SW480 (cell line): ENCODE results near the gene POLR2L.

Source experiments
- DNase-seq: peaks from one replicate; pipeline ENCODE4 v3.0.0-alpha.2; 2016; ENCODE audit warnings: low spot score

Gene POLR2L

DNA sequence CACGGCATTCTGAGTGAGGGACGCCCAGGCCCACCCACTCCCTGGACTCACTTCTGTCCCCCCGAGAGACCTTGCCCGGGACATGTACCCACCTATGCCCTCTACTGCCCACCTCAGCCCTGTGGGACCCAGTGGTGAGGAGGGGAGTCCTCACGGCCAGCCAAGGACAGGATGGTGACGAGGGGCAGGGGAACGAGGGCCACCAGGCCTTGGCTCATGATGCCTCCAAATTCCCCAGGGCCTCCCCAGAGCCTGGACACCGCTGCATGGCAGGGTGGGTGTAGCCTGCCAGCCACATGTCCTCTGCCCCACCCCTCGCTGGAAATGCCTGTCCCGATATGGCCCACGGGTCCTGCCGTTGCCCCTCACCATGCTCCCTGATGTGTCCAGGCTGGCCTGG lies 26.5 kb upstream of the POLR2L start:
- DNase-seq: no peak

DNA sequence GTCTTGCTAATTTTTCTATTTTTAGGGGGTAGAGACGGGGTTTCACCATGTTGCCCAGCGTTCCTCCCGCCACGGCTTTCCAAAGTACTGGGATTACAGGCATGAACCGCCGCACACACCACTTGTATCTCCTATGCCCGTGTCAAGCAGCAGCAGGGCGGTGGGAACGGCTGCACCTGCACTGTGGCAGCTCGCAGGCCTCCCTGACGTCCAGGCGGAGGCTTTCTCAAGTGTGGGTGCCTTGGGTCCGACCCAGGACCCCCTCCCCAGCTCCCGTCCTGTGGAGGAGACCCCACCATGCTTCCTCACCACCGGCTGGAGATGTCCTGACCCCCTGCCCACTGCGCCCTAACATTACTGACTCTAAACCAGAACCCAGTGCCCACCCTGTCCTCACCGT lies 26.1 kb upstream of the POLR2L start:
- DNase-seq: no peak

DNA sequence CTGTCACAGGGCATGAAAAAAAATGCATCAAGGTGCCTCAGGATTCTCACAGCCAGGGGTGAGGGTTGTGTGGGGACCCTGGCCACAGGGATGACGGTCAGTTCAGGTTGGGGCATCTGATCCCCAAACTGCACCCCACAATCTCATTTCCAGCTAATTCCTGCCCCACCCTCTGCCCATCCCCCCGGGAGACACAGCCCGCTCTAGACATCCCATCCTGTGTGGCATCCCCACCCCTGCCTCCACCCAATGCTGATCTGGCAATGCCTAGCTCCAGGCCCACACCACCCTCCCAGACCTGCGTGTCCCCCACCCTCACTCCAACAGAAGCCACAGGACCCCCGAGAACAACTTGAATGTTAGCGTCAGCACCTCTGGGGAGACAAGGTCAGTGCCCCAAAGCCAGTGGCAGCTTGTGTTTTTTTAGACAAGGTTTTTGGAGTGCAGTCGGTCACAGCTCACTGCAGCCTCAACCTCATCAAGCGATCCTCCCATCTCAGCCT lies 25.6 kb upstream of the POLR2L start:
- DNase-seq: no peak

DNA sequence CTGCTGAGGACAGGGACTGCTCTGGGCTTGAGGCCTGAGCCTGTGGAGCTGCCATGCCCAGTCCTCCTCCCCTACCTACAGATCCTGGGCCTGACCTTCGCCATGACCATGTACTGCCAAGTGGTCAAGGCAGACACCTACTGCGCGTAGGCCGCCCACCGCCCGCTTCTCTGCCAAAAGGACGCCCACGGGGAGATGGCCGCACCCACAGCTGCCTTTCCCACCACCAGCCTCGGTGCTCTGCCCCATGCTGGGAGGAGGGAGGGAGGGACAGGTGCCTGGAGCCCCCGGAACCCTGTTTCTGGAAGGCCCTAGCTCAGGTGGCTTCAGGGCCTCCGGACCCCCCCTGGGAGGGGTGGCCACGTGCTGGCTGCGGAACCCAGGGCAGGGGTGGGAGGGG lies 24.2 kb upstream of the POLR2L start:
- DNase-seq: no peak

DNA sequence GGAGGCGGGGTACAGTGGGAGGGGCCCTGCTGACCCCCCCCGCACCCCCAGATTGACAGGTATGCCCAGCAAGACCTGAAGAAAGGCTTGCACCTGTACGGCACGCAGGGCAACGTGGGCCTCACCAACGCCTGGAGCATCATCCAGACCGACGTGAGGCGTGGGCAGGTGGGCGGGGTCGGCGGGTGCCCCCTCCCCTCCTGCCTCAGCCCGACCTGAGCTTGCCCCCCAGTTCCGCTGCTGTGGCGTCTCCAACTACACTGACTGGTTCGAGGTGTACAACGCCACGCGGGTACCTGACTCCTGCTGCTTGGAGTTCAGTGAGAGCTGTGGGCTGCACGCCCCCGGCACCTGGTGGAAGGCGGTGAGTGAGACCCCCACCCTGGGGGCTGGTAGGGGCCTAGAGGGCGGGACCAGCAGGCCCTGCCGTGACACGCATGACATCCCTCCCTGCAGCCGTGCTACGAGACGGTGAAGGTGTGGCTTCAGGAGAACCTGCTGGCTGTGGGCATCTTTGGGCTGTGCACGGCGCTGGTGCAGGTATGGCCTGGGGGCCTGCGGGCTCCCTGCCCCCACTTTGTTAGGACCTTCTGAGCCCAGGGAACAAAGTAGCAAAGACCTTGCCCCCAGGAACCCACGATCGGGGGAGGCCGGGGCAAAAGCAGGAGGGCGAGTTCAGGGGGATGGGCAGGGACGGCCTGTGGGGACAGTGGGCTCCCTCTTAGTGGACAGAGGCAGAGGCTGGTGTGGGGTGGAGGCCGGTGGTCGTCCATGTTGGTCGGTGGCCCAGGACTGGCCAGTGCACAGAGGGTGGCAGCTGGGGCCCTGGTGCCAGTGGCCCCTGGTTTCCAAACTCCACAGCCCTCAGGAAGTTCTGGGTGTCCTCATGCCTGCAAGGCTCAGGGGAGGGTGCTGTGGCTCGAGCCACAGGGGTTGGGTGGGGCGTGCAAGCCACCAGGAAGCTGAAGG lies 23.4 kb upstream of the POLR2L start:
- DNase-seq: no peak

DNA sequence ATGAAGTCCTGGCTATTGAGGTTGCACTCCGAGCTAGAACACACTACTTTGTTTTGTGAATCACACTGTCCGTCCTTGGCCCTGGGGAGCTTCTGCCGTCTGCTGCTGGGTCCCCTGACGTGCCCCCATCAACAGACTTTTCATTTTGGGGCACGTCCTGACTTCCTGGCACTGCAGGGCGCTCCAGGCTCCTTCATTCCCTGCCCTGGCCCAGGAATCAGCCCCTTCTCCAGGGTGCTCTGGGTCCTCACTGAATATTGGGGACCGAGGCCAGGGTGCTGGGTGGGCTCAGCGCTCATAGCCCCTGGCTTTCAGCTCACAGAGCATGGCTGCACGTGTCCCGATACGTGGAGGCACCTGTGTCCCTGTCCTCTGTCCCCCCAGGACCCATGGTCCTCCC lies 22.6 kb upstream of the POLR2L start:
- DNase-seq: no peak

DNA sequence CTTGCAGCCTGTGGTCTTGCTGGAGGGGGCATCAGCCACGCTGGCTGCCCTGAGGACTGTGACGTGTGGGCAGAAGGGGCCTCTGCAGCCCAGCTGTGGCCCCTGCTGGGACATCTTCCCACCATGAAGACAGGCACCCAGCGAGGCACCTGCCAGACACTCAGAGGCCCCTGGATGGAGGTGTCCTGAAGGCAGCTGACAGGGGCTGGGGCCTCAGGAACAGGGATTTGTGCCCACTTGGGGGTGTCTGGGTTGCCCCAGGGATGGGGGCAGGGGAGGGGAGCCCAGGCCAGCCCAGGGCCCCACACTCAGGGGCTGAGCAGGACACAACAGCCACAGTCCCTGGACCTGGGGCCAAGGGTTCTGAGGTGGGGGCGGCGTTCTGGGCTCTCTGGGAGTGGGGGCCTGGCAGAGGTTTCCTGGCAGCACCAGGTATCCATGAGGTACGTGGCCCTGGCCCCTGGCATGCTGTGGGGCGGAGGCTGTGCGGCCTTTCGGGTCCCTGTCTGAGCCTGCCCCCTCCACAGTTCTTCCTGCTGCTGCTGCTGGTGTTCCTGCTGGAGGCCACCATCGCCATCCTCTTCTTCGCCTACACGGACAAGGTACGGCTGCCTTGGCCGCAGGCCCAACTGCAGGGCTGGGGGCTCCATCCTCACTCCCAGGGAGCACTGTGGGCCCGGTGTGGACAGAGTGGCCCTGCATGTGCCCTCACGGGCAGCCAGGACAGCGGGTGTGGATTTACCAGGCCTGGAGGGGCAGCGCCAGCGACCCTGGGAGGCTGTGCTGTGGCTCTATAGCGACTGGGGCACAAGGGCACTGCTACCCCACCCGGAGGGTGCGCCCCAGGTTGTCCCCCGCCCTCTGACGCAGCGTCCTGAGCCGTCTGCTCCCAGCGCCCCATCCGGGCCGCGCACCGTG lies 21.8 kb upstream of the POLR2L start:
- no peak for DNase-seq

DNA sequence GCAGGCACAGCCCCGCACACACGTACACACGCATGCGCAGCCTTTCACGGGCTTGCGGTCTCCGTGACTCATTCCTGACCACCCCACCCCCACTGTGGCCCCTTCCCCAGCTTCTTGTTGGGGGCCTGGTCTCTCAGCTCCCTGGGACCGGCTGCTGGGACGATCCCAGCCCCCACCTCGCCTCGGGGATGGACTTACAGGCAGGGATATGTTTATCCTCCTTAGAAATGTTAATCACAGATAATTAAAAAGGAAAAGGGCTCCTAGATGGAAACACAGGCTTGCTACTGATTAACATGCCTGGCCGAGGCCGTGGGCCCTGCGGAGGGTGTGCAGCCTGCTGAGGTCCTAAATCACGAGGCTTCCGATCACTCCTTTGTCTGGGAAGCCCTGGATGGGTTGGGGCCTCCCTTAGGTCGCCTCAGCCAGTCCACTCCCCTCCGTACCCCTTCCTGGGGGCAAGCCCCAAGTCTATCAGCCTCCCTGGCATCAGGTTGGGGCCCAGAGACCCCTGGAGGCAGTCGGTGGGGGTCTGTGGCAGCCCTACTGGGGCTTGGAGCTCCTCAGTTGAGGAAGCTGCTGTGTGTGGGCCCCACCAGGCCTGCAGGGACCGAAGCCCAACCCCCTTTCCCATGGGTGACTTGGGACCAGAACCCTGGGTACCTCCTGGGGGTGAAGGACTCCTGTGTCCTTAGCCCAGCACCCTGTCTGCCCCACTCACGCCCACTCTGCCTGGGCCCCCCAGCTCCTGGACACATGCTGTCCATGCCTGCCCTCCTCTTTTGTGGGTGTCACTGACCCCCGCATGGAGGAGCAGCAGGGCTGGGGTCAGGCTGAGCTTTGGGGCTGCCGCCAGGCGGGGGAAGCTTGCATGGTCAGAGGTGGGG lies 20.9 kb upstream of the POLR2L start:
- no peak for DNase-seq

DNA sequence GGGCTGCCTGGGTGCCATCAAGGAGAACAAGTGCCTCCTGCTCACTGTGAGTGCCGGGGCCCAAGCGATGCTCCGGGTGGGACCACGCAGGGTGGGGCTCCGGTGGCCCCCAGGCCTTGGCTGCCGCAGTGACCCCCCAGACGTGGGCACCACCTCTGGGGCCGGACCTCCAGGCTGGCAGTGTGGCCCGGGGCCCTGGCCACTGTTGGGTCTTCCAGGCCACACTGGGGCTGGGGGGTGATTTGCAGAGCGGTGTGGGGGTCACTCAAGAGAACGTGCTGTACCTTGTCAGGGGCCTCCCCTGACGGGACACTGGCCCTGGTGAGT lies 20.3 kb upstream of the POLR2L start:
- no peak for DNase-seq

DNA sequence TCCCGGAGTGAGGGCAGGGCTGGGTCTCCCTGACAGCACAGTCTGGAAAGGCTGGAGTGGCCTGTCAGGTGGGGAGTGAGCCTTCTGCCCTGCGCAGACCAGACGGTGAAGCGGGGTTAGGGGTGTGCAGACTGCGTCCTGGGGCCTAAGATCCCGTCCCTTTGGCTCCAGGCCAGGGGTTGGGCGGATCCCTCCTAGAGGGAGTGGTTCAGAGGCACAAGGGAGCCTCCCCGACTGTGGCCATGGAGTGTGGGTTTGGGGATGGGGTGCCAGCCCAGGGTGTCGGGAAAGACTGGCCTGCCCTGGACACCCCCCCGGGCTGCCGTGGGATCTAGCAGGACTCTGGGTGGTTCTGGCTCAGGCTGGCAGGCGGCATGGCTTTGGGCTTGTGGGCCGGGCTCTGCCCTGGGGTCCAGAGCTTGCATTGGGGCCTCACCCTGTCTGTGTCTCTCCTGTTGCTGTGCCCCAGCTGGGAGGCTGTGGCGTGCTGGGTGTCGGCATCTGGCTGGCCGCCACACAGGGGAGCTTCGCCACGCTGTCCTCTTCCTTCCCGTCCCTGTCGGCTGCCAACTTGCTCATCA lies 19.8 kb upstream of the POLR2L start:
- DNase-seq: no peak

DNA sequence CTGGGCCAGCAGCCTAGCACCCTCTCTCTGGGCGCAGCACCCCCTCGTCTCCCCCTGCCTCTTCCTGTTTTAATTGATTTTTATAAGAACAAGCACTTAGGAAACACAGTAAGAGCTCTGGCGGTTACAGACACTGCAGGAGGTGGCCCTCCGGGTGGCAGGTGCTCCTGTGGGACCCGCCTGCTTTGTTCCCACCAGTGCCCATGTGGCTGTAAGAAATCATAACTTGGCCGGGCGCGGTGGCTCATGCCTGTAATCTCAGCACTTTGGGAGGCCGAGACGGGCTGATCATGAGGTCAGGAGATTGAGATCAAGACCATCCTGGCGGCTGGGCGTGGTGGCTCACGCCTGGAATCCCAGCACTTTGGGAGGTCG lies 18.8 kb upstream of the POLR2L start:
- DNase-seq: no peak

DNA sequence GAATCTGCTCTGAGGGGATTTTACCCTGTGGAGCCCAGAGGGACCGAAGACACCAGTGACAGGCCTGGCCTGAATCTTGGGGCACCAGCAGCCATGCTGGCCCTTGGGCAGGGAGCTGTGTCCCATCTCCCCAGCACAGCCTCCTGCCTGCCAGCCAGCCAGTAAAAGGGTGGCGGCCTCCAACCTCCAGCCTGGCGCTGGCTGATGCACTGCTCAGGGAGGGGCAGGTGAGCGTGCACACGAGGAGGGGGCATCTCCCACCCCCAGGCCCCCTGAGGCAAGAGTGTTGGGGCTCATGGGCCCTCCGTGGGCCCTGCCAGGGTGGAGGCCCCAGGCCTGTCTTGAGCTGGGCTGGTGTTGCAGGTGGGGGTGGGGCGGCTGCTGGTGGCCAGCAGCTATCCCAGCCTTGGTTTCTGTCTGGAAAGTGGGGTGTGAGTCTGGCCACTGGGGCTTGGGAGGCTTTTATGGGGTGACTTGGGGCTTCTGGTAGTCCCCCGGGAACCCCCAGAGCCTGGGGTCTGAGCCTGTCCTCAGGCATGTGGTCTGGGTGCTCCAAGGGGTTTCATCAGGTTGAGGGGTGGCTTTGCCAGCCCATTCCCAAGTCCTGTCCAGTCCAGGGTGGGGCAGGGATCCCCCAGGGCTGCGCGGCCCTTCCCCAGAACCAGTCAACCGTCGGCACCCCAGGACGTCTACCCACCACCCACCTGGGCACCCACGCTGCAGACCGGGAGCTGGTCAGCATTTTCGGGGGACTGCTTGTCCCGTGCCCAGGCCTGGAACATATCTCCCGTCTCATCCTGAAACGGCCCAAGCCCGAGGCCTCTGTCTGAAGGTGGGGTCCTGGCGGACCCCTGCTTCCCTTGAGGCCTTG lies 18.1 kb upstream of the POLR2L start:
- DNase-seq: no peak

DNA sequence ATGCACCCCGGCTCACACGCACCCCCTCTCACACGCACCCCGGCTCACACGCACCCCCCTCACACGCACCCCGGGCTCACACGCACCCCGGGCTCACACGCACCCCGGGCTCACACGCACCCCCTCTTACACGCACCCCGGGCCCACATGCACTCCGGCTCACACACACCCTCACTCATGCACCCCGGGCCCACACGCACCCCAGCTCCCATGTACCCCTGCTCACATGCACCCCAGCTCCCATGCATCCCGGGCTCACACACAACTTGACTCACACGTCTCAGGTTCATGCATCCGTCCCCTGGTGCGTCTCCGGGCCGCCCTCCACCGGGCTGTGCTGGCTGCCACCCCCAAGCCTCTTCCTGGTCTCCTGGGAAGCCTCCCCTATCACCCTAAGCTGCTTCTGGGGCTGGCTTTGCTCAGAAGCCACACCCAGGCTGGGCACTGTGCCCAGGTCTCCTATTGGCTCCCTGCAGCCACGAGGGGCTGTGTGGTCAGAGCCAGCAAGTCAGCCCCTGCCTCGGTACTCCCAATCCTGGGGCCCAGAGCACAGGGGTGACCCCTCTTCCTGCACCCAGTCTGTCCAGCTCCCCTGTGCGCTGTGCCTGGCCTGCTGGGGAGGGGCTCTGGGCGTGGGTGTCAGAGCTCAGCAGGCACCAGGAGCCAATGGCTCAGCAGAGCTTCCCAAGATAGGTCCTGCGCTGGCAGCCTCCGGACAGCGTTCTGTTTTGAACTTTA lies 17.2 kb upstream of the POLR2L start:
- peak; percentile 64 for DNase-seq

DNA sequence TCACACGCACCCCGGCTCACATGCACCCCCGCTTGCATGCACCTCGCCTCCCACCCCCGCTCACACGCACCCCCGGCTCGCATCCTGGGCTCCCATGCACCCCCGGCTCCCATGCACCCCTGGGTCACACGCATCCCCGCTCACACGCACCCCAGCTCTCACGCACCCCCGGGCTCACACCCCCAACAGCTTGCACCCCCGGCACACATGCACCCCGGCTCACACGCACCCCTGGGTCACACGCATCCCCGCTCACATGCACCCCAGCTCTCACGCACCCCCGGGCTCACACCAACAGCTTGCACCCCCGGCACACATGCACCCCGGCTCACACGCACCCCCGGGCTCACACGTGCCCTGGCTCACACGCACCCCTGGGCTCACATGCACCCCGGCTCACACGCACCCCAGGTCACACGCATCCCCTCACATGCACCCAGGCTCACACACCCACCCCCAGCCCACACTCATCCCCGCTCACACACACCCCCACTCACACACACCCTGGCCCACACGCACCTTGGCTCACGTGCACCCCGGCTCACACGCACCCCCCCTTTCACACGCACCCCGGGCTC lies 16.5 kb upstream of the POLR2L start:
- DNase-seq: no peak

DNA sequence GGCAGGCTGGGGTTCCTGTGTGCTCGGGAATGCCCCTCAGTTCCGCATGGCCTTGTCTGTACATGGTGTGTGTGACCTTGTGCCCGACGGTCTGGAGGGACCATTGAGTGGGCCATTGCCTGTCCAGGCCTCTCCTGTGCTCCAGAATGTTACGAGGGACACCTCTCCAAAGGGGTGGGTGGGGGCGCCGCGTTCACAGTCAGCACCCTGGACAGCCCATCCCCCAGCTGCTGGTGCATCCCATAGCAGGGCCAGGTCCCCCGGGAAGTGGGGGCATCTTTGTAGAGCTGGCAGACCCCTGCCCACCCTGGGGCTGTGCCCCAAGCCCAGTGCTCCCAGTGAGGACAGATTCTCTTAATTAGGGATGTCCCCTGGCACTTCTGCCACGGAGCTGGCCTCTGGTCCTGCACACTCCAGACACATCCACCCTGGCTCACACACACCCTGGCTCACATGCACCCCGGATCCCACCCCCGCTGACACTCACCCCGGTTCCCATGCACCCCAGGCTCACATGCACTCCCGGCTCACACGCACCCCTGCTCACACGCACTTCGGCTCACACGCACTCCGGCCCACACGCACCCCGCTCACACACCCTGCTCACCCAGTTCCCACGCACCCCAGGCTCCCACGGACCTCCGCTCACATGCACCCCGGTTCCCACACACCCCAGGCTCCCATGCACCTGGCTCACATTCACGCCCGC lies 15.9 kb upstream of the POLR2L start:
- no peak for DNase-seq

DNA sequence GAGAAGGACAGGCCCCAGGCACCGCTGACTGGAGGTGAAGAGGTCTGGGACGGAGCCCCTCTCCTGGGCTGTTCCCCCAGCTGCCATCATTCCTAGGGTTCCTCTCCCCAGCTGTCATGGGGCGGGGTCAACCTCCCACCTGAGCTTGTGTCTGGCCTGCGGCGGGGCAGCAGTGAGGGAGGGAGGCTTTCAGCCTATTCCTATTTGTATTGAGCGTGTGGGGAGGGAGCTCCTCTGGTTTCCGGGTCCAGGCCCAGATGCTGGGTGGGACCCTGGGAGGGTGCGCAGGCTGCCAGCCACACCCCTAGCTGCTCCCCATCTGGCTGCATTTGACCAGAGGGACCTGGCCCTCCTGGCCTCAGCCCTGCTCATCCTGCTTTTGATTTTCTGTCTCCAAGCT lies 14.1 kb upstream of the POLR2L start:
- no peak for DNase-seq

DNA sequence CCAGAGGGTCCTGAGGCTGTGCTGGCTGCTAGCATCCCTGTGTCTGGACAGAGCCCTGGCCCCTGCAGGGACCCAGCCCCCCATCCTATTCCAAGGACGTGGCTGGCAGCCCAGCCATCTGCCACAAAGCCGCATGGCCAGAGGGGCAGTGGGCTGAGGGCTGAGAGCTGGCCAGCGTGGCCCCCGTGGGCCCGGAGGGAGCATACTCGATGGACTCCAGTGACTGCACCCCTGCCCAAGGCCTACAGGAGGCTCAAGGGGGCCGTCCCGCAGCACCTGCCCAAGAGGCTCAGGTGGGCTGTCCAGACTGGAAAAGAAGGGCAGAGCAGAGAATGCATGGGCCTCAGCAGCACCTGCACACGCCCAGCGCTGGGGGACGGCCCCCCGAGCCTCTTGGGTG lies 13.5 kb upstream of the POLR2L start:
- no peak for DNase-seq

DNA sequence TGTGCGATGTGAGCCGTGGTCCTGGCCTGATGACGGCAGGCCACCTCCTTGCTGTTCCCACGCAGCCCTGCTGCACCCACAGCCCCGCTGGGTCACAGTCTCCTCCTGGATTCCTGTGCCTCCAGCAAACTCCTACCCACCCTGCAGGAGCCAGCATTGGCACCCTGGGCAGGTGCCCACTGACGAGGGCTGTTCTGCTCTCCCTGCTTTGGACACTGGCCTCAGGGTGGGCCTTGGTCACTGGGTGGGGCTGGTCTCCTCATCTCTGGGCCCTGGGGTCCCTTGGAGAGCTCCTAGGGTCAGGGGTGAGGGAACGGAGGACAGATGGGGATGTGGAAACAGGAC lies 13.0 kb upstream of the POLR2L start:
- DNase-seq: no peak
